ENCODE measurements around the gene RHOT2.

DNA sequence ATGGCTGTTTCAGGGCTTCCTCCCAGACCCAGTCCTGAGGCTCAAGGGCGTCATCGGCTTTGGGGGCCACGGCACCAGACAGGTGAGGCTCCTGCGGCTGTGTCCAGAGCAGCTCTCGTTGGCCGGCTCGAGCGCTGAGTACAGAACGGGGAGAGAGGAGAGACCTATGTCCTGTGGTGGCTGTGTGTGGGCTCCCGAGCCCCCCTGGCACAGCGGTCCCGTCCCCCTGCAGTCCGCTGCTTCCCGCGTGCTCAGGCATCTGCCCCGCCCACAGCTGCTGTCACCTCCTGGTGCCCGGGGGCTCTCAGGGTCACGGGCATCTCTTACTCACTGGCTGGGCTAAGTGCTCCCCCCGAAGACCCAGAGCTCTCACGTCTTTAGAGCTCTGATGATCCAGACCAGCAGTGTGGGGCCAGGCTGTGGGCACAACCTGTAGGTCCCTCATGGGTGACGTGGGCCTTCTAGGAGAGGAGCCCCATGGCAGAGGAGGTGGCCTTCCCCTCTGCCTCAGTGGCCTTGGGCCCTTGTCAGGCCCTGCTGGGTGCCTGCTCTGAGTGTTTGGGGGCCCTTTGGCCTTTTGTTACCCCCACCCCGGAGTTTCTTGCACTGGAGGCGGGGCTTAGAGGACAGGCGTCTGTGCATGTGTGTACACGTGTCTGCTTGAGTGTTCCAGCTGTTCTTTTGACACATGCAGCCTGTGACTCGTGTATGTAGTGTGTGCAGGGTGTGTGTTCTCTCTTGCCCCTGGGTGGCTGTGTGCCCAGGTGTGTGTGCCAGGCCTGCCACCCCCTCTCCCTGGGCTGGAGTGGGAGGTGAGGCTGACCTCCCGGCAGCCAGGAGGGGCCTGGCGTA, 15.3 kb upstream of the RHOT2 start:
- TF ChIP-seq, protein P1, sequence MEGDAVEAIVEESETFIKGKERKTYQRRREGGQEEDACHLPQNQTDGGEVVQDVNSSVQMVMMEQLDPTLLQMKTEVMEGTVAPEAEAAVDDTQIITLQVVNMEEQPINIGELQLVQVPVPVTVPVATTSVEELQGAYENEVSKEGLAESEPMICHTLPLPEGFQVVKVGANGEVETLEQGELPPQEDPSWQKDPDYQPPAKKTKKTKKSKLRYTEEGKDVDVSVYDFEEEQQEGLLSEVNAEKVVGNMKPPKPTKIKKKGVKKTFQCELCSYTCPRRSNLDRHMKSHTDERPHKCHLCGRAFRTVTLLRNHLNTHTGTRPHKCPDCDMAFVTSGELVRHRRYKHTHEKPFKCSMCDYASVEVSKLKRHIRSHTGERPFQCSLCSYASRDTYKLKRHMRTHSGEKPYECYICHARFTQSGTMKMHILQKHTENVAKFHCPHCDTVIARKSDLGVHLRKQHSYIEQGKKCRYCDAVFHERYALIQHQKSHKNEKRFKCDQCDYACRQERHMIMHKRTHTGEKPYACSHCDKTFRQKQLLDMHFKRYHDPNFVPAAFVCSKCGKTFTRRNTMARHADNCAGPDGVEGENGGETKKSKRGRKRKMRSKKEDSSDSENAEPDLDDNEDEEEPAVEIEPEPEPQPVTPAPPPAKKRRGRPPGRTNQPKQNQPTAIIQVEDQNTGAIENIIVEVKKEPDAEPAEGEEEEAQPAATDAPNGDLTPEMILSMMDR (IDR thresholded peaks at IDR 0.05) = no peak
- no peak for TF ChIP-seq POLR2A (IDR thresholded peaks at IDR 0.05)
- no peak for TF ChIP-seq EP300 (IDR thresholded peaks at IDR 0.05)
